C4-2B (cell line): ENCODE measurements around the gene TYRP1.
A peak's percentile ranks its signal among the peaks of the same experiment; 100 is the strongest.

Experiments used
- CTCF ChIP-seq: fragments of 450-650 bp; conservative IDR thresholded peaks from 2 replicates; pipeline ENCODE4 v1.5.1; 2017; ENCODE audit warnings: mild to moderate bottlenecking
- ZFX ChIP-seq: fragments of 450-650 bp; IDR thresholded peaks from 2 replicates; pipeline ENCODE4 v1.6.1; 2017

GRCh38 chr9:12699529-12699928, 6.3 kb downstream of the TYRP1 start:
- TF ChIP-seq CTCF (peak; percentile 36), ZFX (no peak)
